Inflammatory macrophage treated with lipopolysaccharide for 4 hours (primary cell): ENCODE results near the gene REELD1.

Source experiments
- DNase-seq: peaks from one replicate; pipeline ENCODE4 v3.0.0-alpha.2; 2020

Gene REELD1

DNA sequence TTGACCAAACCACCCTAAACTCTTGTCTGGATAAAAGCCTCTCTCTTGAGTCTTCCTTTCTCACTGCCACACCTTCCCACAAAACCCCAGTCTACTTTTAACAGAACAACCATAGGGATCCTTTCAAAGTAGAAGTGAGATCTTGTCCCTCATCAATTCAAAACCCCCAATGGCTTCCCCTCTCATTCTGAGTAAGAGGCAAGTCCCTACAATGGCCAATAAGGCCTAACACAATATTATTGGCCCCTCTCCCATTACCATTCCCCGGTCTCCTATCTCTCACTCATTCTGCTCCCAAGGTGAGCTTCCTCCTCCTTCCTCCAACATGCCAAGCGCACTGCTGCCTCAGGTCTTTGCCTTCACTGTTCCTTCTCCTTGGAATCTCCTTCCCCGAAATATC is 57.1 kb downstream of the REELD1 start:
- no peak for DNase-seq

DNA sequence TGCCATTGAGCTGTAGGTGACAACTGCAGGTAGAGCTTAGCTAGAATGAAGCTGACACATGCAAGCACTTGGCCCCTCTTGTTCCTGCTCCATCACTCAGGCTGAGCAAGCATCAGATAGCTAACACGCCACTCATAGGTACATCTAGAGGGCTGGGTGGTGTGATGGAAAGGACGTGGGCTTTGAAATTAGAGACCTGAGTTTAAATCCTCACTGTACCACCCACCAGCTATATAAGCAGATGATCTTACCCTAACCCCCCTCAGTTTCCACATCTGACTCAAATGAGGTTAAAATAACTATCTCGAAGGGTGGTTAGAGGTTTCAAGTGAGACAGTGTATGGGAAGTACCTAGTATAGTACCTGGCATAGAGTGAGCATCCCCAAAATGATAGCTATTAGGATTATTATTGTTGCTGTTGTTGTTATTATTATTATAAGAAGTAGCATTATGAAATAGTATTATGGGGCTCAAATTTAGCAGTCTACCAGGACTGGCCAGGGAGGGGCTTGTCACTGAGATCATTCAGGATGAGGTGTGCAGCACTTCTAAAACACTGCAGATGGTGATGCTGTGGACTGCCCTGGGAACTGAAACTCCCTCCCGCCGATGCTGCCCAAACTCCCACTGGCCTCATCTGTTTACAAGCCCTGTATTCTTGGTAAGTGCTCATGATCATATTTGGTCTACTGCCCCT is 59.0 kb downstream of the REELD1 start:
- no peak for DNase-seq

- DNase-seq: peak; percentile 12
Observed at GRCh38 chr4:146274774-146275173, 60.4 kb downstream of the REELD1 start.

DNA sequence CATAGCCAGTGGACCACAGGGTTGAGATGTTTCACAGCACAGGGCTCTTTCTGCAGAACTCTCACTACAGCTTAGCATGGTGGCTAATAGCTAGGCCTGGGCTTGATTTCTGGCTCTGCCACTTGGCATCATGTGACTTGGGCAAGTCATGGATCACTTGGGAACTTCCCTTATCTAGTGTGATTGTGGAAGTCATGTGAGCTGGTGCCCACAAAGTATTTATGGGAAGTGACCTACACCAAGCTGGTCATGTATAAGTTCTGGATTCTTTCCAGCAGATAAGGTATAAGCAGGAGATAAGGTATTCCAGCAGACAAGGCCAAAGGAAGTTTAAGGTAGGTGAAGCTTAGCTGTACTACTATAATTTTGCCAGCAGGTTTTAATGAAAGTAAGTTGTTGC is 61.0 kb downstream of the REELD1 start:
- DNase-seq: peak; percentile 79

DNA sequence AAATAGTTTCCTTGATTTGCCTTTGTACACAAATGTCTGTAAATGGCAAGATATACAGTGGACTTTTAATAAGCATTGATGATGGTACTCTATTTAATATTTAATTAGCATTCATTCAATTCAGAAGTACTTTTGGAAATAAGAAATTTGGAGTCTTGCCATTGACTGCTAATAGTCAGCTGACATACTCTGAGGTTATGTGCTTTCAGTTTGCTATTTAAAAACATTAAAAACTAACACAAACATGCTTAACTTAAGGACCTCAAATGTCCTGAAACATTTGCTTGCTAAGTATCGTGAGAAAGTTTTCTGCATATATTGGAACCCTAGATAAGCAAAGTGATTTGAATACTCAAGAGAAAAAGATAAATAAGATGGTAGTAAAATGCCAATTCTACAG is 64.6 kb downstream of the REELD1 start:
- DNase-seq: no peak
